Activated T-helper 1 cell treated with anti-CD3 and anti-CD28 coated beads, Interleukin-12 subunit alpha, Interleukin-12 subunit beta, Interleukin-2, Interleukin-4 antibody, amounts not matched to agents 30 ng/mL and 10 ng/mL and 1 ng/mL, durations not matched to agents 14 hours and 24 hours and 36 hours (primary cell): ENCODE results near the gene INPP5A. TPM values are rescaled to one million over a fixed set of nuclear protein-coding genes. Genes with fewer than 3 reads are reported as not detected.
"Not testable (repeated sequence)": the region's sequence is repeated elsewhere in the genome, so short reads cannot be mapped to it uniquely, and the experiment has no call there.

Experiments
- DNase-seq: peaks from one replicate; pipeline ENCODE4 v3.0.0; 2021; ENCODE audit warnings: low spot score
- H3K27ac Mint-ChIP-seq: one replicate; pipeline ENCODE4 v1.8.0; 2021; ENCODE audit warnings: mild to moderate bottlenecking, mixed read lengths
- H3K27me3 Mint-ChIP-seq: one replicate; pipeline ENCODE4 v1.8.0; 2022; ENCODE audit warnings: mild to moderate bottlenecking, moderate library complexity, mixed read lengths; ENCODE audit not compliant: insufficient read depth
- H3K36me3 Mint-ChIP-seq: one replicate; pipeline ENCODE4 v1.8.0; 2021; ENCODE audit warnings: low read depth, mixed read lengths
- H3K4me1 Mint-ChIP-seq: one replicate; pipeline ENCODE4 v1.8.0; 2021; ENCODE audit warnings: low read depth, mixed read lengths
- H3K4me3 Mint-ChIP-seq: one replicate; pipeline ENCODE4 v1.8.0; 2021; ENCODE audit warnings: mild to moderate bottlenecking, moderate library complexity, mixed read lengths
- H3K9me3 Mint-ChIP-seq: one replicate; pipeline ENCODE4 v1.8.0; 2021; ENCODE audit warnings: mixed read lengths
- intact Hi-C: fragments of 100-400 bp; cut with micrococcal nuclease; formaldehyde crosslinking; loops from one replicate; pipeline ENCODE4 v1.15.1; 2024
- total RNA-seq: library from RNA; stranded (reverse); gene quantifications from 2 replicates; pipeline ENCODE4 v1.2.3, GENCODE V29; 2022

Gene INPP5A
- total RNA-seq, 1 donor from 2014 or later: 13.4 TPM

DNA sequence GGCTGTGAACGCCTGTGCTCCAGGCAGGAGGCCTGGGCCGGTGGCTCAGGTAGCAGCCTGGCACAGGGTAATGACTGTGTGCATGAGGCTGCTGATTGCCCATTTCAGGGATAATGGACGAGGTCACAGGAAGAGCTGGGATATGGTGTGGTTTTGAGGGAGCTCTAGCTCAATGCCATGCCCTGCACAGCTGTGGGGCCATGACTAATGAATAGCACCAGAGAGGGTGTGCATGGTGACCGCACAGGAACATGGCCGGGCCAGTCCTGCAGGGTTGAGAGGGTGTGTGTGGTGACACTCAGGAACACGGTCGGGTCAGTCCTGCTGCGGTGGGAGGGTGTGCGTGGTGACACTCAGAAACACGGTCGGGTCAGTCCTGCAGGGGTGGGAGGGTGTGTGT is 226.5 kb downstream of the INPP5A start:
- DNase-seq: no peak
- Mint-ChIP-seq H3K36me3 (peaks cover 12% of the 10 kb centered on the region), H3K4me3 (no peak overlapping the region), H3K27ac (no peak overlapping the region), H3K9me3 (no peaks in the 10 kb centered on the region), H3K27me3 (no peaks in the 10 kb centered on the region), H3K4me1 (peaks cover 11% of the 10 kb centered on the region)
- intact Hi-C loops: loop anchor here (5.0 kb wide), 1 partner anchor 198 kb away; no protein-coding TSS in a partner anchor

DNA sequence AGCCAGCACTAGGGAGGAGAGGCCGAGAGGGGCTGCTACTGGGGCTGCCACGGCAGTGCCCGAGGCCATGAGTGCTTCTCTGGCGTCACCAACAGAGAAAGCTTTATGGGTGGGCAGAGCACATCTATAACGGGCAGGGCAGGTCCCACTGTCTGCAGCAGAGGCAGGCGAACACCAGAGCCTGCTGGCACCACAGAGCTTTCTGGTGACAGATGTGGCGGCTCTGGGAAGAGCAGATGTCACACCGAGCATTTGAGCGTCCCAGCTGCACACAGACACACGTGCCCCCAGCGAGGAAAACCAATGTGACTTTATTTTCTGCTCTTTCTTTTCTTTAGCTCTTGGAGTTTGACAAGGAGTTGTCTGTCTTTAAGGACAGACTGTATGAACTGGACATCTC is 227.8 kb downstream of the INPP5A start:
- Mint-ChIP-seq H3K9me3 (no peaks in the 10 kb centered on the region), H3K4me1 (peaks cover 11% of the 10 kb centered on the region), H3K4me3 (no peak overlapping the region), H3K27ac (no peak overlapping the region), H3K27me3 (no peaks in the 10 kb centered on the region), H3K36me3 (peaks cover 17% of the 10 kb centered on the region)
- intact Hi-C loops: no loop called here
- no peak for DNase-seq

DNA sequence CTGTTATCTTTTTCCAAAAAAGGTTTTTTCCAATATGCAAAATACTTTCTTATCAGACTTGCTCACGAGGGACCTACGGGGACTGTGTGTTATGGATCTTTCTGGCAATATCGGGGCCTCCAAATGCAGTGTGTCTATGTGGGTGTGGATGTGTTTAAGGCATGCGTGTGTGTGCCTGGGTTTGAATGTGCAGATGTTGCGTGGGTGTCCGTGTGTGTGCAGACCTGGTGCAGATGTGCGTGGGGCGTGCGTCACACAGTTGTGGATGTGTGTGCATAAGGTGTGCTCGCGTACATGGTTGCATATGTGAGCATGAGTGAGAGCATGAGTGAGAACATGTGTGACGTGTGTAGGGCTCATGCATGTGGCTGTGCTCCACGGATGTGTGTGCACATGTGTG is 228.7 kb downstream of the INPP5A start:
- no peaks in the 10 kb centered on the region for H3K27me3 Mint-ChIP-seq
- peaks cover 11% of the 10 kb centered on the region for H3K4me1 Mint-ChIP-seq
- no peak overlapping the region for H3K27ac Mint-ChIP-seq
- H3K4me3 Mint-ChIP-seq: no peak overlapping the region
- DNase-seq: no peak
- intact Hi-C loops: no loop called here
- no peaks in the 10 kb centered on the region for H3K9me3 Mint-ChIP-seq
- peaks cover 18% of the 10 kb centered on the region for H3K36me3 Mint-ChIP-seq

DNA sequence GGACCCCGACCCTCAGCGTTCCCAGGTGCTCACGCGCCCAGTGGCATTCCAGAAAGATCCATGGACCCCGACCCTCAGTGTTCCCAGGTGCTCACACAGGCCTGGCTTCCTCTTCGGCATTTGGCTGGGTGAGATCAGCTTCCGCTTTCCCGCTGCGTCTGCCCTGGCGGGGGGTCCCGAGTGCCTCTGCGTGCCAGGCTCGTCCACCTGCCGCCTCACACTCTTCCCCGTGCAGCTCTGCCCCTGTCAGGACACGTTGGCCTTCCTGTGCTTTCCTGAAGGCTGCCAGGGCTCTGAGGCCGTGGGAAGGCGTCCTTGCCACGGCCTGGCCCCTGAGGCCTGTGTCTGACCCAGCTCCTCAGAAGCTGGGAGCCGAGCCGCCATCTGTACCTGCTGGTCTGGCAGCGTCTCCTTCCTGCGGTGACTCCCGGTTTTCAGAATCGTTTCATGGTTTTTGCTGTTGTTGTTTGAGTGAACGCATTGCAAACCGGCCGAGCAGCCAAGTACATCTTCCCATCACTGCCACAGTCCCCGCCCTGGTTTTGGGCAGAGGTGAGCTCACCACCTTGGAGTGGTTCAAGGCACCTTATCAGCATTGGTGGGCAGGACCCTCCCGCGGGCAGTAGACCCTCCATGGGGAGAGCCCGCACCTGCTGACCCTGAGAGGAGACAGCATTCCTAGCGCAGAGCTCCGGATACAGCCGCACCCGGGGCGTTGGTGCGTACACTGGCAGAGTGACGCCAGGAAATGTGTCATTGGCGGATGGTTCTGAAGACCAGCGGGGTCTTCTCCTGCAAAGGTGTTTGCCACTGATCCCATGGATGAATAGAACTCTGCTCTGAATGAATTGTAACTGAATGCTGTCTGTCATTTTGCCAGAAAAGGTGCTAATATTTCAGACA is 231.0 kb downstream of the INPP5A start:
- H3K27me3 Mint-ChIP-seq: no peaks in the 10 kb centered on the region
- no peak overlapping the region for H3K27ac Mint-ChIP-seq
- H3K36me3 Mint-ChIP-seq: peaks cover 16% of the 10 kb centered on the region
- no peak for DNase-seq
- no peak overlapping the region for H3K4me3 Mint-ChIP-seq
- H3K4me1 Mint-ChIP-seq: no peaks in the 10 kb centered on the region
- intact Hi-C loops: no loop called here
- no peaks in the 10 kb centered on the region for H3K9me3 Mint-ChIP-seq

DNA sequence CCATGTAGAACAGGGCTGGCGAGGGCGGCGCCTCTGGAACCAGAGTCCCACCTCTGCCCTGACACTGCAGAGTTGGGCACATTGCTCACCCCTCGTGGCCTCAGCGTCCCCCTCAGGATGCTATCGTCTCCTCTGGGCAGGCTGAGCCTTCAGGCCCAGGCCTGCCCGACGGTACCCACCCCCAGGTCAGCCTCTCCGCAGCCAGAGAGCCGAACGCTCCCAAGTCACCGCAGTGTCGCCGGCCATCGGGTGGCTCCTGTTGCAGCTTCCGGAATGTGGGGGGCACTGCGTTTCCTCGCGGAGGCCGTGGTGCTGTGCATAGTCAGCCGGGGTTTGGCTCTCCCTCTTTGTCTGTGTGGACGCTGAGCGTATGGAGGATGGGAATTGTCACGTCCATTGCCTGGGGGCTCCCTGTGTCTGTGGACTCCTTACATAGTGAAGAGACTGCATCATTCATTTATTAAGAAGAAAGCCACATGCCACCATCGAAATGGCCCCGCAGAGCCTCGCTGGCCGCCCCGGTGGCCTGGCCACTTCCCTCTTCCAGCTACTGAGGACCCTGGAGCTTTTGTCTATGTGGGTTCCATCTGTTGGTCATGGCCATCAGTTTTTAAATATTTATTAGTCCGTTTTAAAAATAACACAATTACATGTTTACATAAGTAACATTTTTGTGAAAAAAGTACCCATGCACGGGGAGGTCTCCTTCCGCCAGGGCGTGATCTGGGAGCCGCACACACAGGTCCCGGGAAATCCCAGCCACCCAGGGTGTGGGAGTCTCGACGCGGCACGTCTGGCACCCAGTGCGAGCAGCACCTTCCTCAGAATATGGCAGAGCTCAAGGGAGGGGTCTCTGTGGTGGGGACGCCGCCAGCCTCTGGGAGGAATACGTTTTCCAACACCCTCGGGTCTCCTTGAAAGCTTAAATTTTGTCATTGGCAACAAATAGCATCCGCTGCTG is 232.8 kb downstream of the INPP5A start:
- H3K27me3 Mint-ChIP-seq: no peaks in the 10 kb centered on the region

DNA sequence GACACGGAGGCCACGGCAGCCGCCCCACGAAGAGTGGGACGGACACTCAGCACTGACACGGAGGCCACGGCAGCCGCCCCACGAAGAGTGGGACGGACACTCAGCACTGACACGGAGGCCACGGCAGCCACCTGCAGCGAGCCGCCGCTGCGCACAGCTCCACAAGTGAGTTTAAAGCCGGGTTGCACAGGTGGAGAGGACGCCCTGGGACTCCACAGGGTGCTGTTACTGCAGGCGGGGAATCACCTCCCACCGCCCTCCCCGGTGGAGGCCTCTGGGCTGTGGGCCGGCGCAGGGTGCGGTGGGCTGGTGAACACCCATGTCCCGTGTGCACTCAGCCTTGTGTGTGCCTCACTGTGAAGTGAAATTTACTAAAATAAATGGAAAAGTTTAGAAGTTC is 235.2 kb downstream of the INPP5A start:
- H3K27me3 Mint-ChIP-seq: not testable (repeated sequence)

More for the DNA sequence above, 232.8 kb downstream of the INPP5A start:
- H3K27ac Mint-ChIP-seq: no peak overlapping the region
- H3K9me3 Mint-ChIP-seq: no peaks in the 10 kb centered on the region
- H3K4me3 Mint-ChIP-seq: no peak overlapping the region
- H3K4me1 Mint-ChIP-seq: no peaks in the 10 kb centered on the region
- intact Hi-C loops: no loop called here
- H3K36me3 Mint-ChIP-seq: peaks cover 14% of the 10 kb centered on the region
- no peak for DNase-seq

DNA sequence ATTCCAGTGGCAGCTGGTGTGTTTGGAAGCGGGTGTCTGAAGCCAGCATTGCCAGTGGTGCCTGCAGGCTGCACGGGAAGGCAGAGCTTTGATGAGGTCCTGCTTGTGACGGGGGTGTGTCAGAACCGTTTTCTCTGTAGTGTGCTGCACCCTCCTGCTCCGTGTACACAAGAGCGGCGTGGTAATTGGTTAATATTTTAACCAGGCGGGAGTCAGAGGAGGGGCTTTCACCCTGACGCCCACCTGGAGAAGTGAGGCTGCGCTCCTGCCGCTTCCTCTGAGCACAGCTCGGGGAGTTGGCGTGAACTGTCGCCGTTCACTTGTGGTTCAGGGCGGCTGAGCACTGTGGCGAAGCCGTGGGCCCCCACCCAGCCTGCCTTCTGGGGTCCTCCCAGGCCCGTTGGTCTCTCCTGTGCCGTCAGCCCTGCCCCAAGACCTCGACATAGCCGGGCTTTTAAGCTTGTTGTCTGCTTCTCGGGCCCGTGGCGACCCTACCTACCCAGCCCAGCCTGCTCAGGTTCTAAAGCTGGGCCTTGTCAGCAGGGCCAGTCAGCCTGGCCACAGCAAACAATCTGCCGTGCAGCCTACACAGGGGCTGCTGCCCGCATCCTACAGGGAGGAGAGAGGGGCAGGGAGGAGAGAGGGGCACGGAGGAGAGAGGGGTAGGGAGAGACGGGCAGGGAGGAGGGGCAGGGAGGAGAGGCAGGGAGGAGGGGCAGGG is 236.8 kb downstream of the INPP5A start:
- DNase-seq: no peak
- H3K36me3 Mint-ChIP-seq: peaks cover 5% of the 10 kb centered on the region
- no peaks in the 10 kb centered on the region for H3K9me3 Mint-ChIP-seq
- no peak overlapping the region for H3K4me3 Mint-ChIP-seq
- H3K27ac Mint-ChIP-seq: no peak overlapping the region
- no peaks in the 10 kb centered on the region for H3K4me1 Mint-ChIP-seq
- H3K27me3 Mint-ChIP-seq: no peaks in the 10 kb centered on the region
- intact Hi-C loops: no loop called here

More for the DNA sequence above, 235.2 kb downstream of the INPP5A start:
- H3K9me3 Mint-ChIP-seq, H3K27ac Mint-ChIP-seq, intact Hi-C loops, H3K36me3 Mint-ChIP-seq, DNase-seq, H3K4me1 Mint-ChIP-seq, H3K4me3 Mint-ChIP-seq: not testable (repeated sequence)

DNA sequence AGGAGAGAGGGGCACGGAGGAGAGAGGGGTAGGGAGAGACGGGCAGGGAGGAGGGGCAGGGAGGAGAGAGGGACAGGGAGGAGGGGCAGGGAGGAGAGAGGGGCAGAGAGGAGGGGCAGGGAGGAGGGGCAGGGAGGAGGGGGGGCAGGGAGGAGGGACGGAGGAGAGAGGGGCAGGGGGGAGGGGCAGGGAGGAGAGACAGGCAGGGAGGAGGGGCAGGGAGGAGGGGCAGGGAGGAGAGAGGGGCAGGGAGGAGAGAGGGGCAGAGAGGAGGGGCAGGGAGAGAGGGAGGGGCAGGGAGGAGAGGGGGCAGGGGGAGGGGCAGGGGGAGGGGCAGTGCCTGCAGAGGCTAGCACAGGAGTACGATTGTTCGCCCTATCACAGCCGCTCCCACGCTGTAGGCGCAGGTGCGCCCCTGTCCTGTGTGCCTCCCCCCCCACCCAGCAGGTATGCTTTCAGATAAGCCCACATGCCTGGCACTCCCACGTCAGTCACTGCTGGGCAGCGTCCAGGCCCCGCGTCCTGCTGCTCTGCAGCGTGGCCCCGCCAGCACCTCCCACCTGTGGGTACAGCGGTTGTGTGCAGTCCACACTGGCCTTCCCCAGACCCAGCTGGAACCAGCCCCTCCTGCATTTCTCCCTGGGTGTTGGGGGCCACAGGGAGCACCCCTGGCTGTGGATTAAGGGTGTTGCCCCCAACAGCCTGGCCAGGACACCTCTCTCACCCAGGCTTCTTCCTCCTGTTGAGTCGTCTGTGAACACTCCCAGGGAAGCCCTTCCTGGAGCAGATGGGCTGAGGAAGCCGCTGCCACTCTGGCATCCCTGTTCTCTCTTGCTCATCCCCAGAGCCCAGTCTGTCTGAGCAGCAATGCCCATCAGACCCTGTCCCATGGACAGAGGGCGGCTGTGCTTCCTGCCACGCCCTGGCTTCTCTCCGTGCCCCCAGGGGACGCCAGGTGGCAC is 237.6 kb downstream of the INPP5A start:
- Mint-ChIP-seq H3K9me3 (no peaks in the 10 kb centered on the region), H3K27me3 (no peaks in the 10 kb centered on the region), H3K27ac (no peak overlapping the region), H3K4me3 (no peak overlapping the region), H3K36me3 (peaks cover 4% of the 10 kb centered on the region), H3K4me1 (no peaks in the 10 kb centered on the region)
- intact Hi-C loops: no loop called here
- DNase-seq: no peak

DNA sequence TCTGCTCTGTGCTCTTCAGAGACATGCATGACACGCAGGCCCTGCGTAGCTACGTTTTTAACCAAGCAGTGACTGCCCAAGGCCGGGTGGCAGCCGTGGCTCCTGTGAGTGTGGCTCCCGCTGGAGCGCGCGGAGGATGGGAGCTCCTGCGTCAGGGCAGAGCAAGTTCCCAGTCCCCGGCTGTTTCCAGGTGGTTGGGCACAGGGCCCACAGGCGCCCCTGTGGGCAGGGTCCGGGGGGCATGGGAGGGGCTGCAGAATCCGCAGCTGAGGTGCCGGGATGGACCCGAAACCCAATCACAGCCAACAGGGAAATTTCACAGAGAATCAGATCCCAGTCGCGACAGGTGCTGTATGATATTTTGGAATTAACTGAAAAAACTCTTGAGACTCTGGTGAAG is 238.6 kb downstream of the INPP5A start:
- no peaks in the 10 kb centered on the region for H3K9me3 Mint-ChIP-seq
- no peaks in the 10 kb centered on the region for H3K4me1 Mint-ChIP-seq
- no peaks in the 10 kb centered on the region for H3K27me3 Mint-ChIP-seq
- H3K36me3 Mint-ChIP-seq: peaks cover 2% of the 10 kb centered on the region
- intact Hi-C loops: no loop called here
- H3K4me3 Mint-ChIP-seq: no peak overlapping the region
- H3K27ac Mint-ChIP-seq: no peak overlapping the region
- no peak for DNase-seq

DNA sequence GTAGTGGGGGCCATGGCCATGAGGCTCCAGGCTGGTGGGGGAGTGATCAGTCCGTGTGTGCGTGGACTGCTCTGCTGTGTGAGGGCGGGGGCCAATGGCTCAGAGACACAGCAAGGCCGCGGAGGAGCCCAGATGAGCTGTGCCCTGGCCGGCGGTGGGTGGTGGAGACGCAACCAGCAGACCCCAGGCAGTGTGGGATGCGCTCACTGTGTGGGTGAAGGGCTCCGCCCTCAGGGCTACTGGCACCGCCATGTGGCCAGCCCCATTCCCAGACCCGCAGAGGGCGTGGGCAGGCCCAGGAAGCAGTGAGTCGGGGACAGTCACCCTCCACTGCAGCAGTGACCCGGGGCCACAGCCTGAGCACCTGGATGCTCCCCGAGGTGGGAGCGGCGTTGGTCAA is 239.2 kb downstream of the INPP5A start:
- H3K36me3 Mint-ChIP-seq: no peaks in the 10 kb centered on the region
- DNase-seq: no peak
- no peak overlapping the region for H3K4me3 Mint-ChIP-seq
- intact Hi-C loops: no loop called here
- H3K9me3 Mint-ChIP-seq: no peaks in the 10 kb centered on the region
- no peaks in the 10 kb centered on the region for H3K4me1 Mint-ChIP-seq
- no peak overlapping the region for H3K27ac Mint-ChIP-seq
- H3K27me3 Mint-ChIP-seq: no peaks in the 10 kb centered on the region

DNA sequence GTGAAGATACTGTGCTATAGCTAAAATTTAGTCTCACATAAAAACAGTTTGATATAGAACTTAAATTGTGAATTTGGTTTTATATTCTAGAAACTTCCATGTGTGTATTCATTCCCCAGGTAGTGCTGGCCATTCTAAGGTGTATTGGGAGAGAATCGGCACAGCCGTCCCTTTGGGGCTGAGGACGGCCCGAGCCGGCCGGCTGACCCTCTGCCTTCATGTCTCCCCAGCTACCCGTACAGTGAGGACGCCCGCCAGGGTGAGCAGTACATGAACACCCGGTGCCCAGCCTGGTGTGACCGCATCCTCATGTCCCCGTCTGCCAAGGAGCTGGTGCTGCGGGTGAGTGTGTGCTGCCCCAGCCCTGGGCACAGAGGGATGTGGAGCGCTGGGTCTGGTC is 239.9 kb downstream of the INPP5A start:
- intact Hi-C loops: no loop called here
- no peak overlapping the region for H3K27ac Mint-ChIP-seq
- H3K27me3 Mint-ChIP-seq: no peaks in the 10 kb centered on the region

More for the DNA sequence above, 239.9 kb downstream of the INPP5A start:
- H3K9me3 Mint-ChIP-seq: no peaks in the 10 kb centered on the region
- H3K4me1 Mint-ChIP-seq: no peaks in the 10 kb centered on the region
- no peak overlapping the region for H3K4me3 Mint-ChIP-seq
- no peak for DNase-seq
- H3K36me3 Mint-ChIP-seq: no peaks in the 10 kb centered on the region
